ENCODE measurements around the gene OR1N1. TPM values are rescaled to one million over a fixed set of nuclear protein-coding genes. Genes with fewer than 3 reads are reported as not detected.

The OR1N1 gene
- total RNA-seq, 2 donors from 2014 or later, result not detected

GRCh38 chr9:122518226-122518625 lies 8.9 kb downstream of the OR1N1 start:
- H3K9me3 ChIP-seq, result no peaks in the 10 kb centered on the region
- ATAC-seq (no peak), DNase-seq (no peak)
- TF ChIP-seq POLR2A (IDR thresholded peaks at IDR 0.05), result no peak
- TF ChIP-seq, protein P1, sequence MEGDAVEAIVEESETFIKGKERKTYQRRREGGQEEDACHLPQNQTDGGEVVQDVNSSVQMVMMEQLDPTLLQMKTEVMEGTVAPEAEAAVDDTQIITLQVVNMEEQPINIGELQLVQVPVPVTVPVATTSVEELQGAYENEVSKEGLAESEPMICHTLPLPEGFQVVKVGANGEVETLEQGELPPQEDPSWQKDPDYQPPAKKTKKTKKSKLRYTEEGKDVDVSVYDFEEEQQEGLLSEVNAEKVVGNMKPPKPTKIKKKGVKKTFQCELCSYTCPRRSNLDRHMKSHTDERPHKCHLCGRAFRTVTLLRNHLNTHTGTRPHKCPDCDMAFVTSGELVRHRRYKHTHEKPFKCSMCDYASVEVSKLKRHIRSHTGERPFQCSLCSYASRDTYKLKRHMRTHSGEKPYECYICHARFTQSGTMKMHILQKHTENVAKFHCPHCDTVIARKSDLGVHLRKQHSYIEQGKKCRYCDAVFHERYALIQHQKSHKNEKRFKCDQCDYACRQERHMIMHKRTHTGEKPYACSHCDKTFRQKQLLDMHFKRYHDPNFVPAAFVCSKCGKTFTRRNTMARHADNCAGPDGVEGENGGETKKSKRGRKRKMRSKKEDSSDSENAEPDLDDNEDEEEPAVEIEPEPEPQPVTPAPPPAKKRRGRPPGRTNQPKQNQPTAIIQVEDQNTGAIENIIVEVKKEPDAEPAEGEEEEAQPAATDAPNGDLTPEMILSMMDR (IDR thresholded peaks at IDR 0.05), result no peak
- H3K4me3 ChIP-seq, result no peak overlapping the region
- H3K4me1 ChIP-seq, result no peaks in the 10 kb centered on the region
- no peaks in the 10 kb centered on the region for H3K36me3 ChIP-seq (replicated peaks in 1 of 2; ENCODE audit: insufficient read depth in 1 of 2, low read depth in 2 of 2)
- 43 to 54% methylated on average over 2 of the region's 2 CpGs for WGBS, 2 donors
- intact Hi-C loops (cut with DNase I), result no loop called here
- H3K27ac ChIP-seq, result no peak overlapping the region
- peaks cover 0 to 3% of the 10 kb centered on the region in 2 donors for H3K27me3 ChIP-seq

DNA sequence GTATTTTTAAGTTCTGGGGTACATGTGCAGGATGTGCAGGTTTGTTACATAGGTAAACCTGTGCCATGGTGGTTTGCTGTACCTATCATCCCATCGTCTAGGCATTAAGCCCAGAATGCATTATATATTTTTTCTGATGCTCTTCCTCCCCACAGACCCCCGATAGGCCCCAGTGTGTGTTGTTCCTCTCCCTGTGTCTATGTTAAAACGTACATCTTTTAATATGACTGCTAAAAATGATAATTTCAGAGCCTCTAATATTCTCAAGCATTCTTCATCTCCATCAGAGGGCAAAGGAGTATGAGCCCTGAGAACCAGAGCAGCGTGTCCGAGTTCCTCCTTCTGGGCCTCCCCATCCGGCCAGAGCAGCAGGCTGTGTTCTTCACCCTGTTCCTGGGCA lies 16.6 kb downstream of the OR1N1 start, which contains the start of gene OR1J2:
Gene OR1J2 (plus strand): TSS at position 301 of the 400 bp plus-strand sequence. CDS start 0 bp downstream, at position 301.
- WGBS, 2 donors, result 62 to 67% methylated on average over 6 of the region's 6 CpGs
- intact Hi-C loops (cut with DNase I), result no loop called here
- no peak for TF ChIP-seq POLR2A (IDR thresholded peaks at IDR 0.05)
- TF ChIP-seq, protein P1 (IDR thresholded peaks at IDR 0.05), result no peak
- Histone ChIP-seq H3K4me3 (no peak within 1 kb of the TSS), H3K27ac (no peak within 1 kb of the TSS), H3K27me3 (no peaks in the 10 kb centered on the region), H3K4me1 (no peaks in the 10 kb centered on the region), H3K36me3 (replicated peaks in 1 of 2; ENCODE audit: insufficient read depth in 1 of 2, low read depth in 2 of 2) (no peaks in the 10 kb centered on the region), H3K9me3 (no peaks in the 10 kb centered on the region)
- ATAC-seq (no peak), DNase-seq (no peak)

DNA sequence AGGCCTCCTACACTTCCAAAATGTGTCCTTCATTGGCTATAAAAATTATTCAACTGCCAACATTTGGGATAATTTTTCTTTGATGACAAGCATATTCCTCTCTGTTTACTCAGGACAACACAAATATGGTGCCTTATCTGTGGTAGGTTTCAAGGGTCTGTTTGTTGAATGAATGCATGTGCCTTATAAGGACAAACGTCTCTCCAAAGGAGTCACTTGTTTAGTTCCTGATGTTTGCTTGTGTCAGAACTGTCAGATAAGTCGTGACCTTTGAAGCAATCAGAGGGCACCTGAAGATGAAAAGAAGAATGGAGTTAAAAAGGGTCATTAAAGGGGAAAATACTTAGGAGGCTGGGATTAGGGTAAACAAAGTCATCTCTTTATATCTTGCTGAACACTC lies 20.1 kb downstream of the OR1N1 start:
- ATAC-seq (no peak), DNase-seq (no peak)
- 10 to 12% methylated on average over 2 of the region's 2 CpGs for WGBS, 2 donors
- Histone ChIP-seq H3K27ac (no peak overlapping the region), H3K27me3 (no peaks in the 10 kb centered on the region), H3K4me3 (no peak overlapping the region), H3K4me1 (no peaks in the 10 kb centered on the region), H3K9me3 (no peaks in the 10 kb centered on the region), H3K36me3 (replicated peaks in 1 of 2; ENCODE audit: insufficient read depth in 1 of 2, low read depth in 2 of 2) (no peaks in the 10 kb centered on the region)
- intact Hi-C loops (cut with DNase I), result no loop called here
- TF ChIP-seq, protein P1 (IDR thresholded peaks at IDR 0.05), result no peak
- TF ChIP-seq POLR2A (IDR thresholded peaks at IDR 0.05), result no peak

- no peak overlapping the region for H3K4me3 ChIP-seq
- no peak for TF ChIP-seq POLR2A (IDR thresholded peaks at IDR 0.05)
- TF ChIP-seq, protein P1 (IDR thresholded peaks at IDR 0.05), result peak; percentile 18 to 73 (median 54)
- peak in 2 of 4 donors; percentile 13 to 15 for DNase-seq
- ATAC-seq, result no peak
- no peak overlapping the region for H3K27ac ChIP-seq
- no peaks in the 10 kb centered on the region for H3K4me1 ChIP-seq
- no peaks in the 10 kb centered on the region for H3K36me3 ChIP-seq (replicated peaks in 1 of 2; ENCODE audit: insufficient read depth in 1 of 2, low read depth in 2 of 2)
- peaks cover 0 to 6% (median 0%) of the 10 kb centered on the region in 3 donors for H3K9me3 ChIP-seq
- intact Hi-C loops (cut with DNase I), result no loop called here
- WGBS, 2 donors, result 77% methylated on average over 2 of the region's 2 CpGs; no CpG with 5 or more reads in 1 of the 2 donors
- H3K27me3 ChIP-seq, result no peaks in the 10 kb centered on the region
Measured at GRCh38 chr9:122498883-122499288, 28.2 kb downstream of the OR1N1 start.

- ATAC-seq, result no peak
- intact Hi-C loops (cut with DNase I), result no loop called here
- Histone ChIP-seq H3K4me1 (no peaks in the 10 kb centered on the region), H3K4me3 (no peak overlapping the region), H3K9me3 (no peaks in the 10 kb centered on the region), H3K27ac (no peak overlapping the region), H3K36me3 (replicated peaks in 1 of 2; ENCODE audit: insufficient read depth in 1 of 2, low read depth in 2 of 2) (no peaks in the 10 kb centered on the region), H3K27me3 (no peaks in the 10 kb centered on the region)
- no peak for TF ChIP-seq POLR2A (IDR thresholded peaks at IDR 0.05)
- TF ChIP-seq, protein P1 (IDR thresholded peaks at IDR 0.05), result no peak
- 88 to 89% methylated on average over 5 of the region's 5 CpGs for WGBS, 2 donors
- DNase-seq, result no peak
Measured at GRCh38 chr9:122479062-122479461, 48.0 kb downstream of the OR1N1 start.
